HCT116 (cell line): ENCODE measurements around the gene BCAR3.

Experiments
- JUND ChIP-seq: IDR thresholded peaks from 2 replicates; pipeline ENCODE4 v1.6.1; 2012
- POLR2A ChIP-seq: IDR thresholded peaks from 2 replicates; pipeline ENCODE4 v1.7.0; 2011; ENCODE audit warnings: borderline replicate concordance; ENCODE audit not compliant: insufficient read depth, insufficient read length; ENCODE audit errors: extremely low read depth
- POLR2AphosphoS5 ChIP-seq: IDR thresholded peaks from 2 replicates; pipeline ENCODE4 v1.6.1; 2011; ENCODE audit warnings: mild to moderate bottlenecking, low read depth, low read length, moderate library complexity
- REST ChIP-seq: IDR thresholded peaks from 2 replicates; pipeline ENCODE4 v1.6.1; 2012; ENCODE audit warnings: low read depth
- SP1 ChIP-seq: IDR thresholded peaks from 2 replicates; pipeline ENCODE4 v1.6.1; 2012; ENCODE audit warnings: low read depth
- ZNF274 ChIP-seq: fragments of 200-500 bp; sonication (Bioruptor generic); IDR thresholded peaks from 2 replicates; pipeline ENCODE4 v1.6.1; 2014; ENCODE audit warnings: mild to moderate bottlenecking, low read depth, low read length, inconsistent platforms
- TF ChIP-seq, protein P1 (sequence below), 3 experiments: fragments of 200-600 bp in 1 of 3; sonication (generic) in 1 of 3; IDR thresholded peaks in 2 of 3; conservative IDR thresholded peaks in 1 of 3; 2 replicates each; pipeline ENCODE4 v1.5.1; 2012 to 2017; ENCODE audit warnings: low read depth in 2 of 3, low read length in 2 of 3, antibody characterized with exemption in 1 of 3, borderline replicate concordance in 1 of 3, control low read depth in 1 of 3, mild to moderate bottlenecking in 1 of 3, mixed read lengths in 1 of 3, mixed run types in 1 of 3, moderate library complexity in 1 of 3; ENCODE audit not compliant: insufficient read depth in 1 of 3

- TF ChIP-seq POLR2AphosphoS5: no peak
- TF ChIP-seq REST: no peak
- TF ChIP-seq SP1: no peak
- no peak for TF ChIP-seq POLR2A
- TF ChIP-seq, protein P1, sequence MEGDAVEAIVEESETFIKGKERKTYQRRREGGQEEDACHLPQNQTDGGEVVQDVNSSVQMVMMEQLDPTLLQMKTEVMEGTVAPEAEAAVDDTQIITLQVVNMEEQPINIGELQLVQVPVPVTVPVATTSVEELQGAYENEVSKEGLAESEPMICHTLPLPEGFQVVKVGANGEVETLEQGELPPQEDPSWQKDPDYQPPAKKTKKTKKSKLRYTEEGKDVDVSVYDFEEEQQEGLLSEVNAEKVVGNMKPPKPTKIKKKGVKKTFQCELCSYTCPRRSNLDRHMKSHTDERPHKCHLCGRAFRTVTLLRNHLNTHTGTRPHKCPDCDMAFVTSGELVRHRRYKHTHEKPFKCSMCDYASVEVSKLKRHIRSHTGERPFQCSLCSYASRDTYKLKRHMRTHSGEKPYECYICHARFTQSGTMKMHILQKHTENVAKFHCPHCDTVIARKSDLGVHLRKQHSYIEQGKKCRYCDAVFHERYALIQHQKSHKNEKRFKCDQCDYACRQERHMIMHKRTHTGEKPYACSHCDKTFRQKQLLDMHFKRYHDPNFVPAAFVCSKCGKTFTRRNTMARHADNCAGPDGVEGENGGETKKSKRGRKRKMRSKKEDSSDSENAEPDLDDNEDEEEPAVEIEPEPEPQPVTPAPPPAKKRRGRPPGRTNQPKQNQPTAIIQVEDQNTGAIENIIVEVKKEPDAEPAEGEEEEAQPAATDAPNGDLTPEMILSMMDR (IDR thresholded peaks at IDR 0.05 in 2 of 3, conservative IDR thresholded peaks at IDR 0.05 in 1 of 3; ENCODE audit: borderline replicate concordance in 1 of 3, insufficient read depth in 1 of 3, low read depth in 2 of 3, low read length in 2 of 3): no peak
- TF ChIP-seq ZNF274: no peak
- TF ChIP-seq JUND: no peak
Observed at GRCh38 chr1:93699049-93699384, 17.4 kb upstream of the BCAR3 start.
